PC-9 (cell line): ENCODE data around the gene TSPAN18. TPM values are rescaled to one million over a fixed set of nuclear protein-coding genes. Genes with fewer than 3 reads are reported as not detected.

Source experiments
- BruUV-seq: library from RNA; stranded (reverse); fragments of 400-500 nt; replicated peaks from 2 replicates; lab custom pipeline; 2021; lab: Mats Ljungman, UMichigan
- CTCF ChIA-PET: fragments of 300-600 bp; sonication (Branson Sonifier 250); formaldehyde crosslinking; loops from one replicate; lab custom pipeline; 2022; ENCODE audit warnings: antibody characterized with exemption; lab: Charles Lee
- POLR2A ChIA-PET: fragments of 300-600 bp; sonication (Branson Sonifier 250); formaldehyde crosslinking; loops from one replicate; lab custom pipeline; 2022; ENCODE audit warnings: antibody characterized with exemption; ENCODE audit not compliant: unreplicated experiment; lab: Charles Lee
- DNase-seq, 2 experiments: peaks; one replicate each; pipeline versions ENCODE4 v3.0.0 to v3.0.0-alpha.2; 2015 to 2022; ENCODE audit warnings: mixed read lengths in 1 of 2
- H2AFZ ChIP-seq: fragments of 200-600 bp; sonication (generic); 2 replicates; pipeline ENCODE4 v1.8.1; 2017; ENCODE audit warnings: antibody characterized with exemption
- H3F3A ChIP-seq: fragments of 200-600 bp; sonication (generic); 2 replicates; pipeline ENCODE4 v1.8.1; 2017; ENCODE audit warnings: antibody characterized with exemption, mild to moderate bottlenecking, low read depth; ENCODE audit not compliant: insufficient read depth
- H3K27ac ChIP-seq: fragments of 200-600 bp; sonication (generic); 2 replicates; pipeline ENCODE4 v1.6.1; 2016; ENCODE audit warnings: mixed run types
- H3K27me3 ChIP-seq: fragments of 200-600 bp; sonication (generic); 2 replicates; pipeline ENCODE4 v1.6.1; 2016; ENCODE audit warnings: low read depth, mixed run types; ENCODE audit not compliant: insufficient read depth
- H3K36me3 ChIP-seq: fragments of 200-600 bp; sonication (generic); 2 replicates; pipeline ENCODE4 v1.6.1; 2016; ENCODE audit warnings: low read depth, mixed run types
- H3K4me1 ChIP-seq: fragments of 200-600 bp; sonication (generic); replicated peaks from 2 replicates; pipeline ENCODE4 v1.6.1; 2016; ENCODE audit warnings: mixed run types; ENCODE audit not compliant: insufficient read depth
- H3K4me2 ChIP-seq: fragments of 200-600 bp; sonication (generic); 2 replicates; pipeline ENCODE4 v1.6.1; 2017; ENCODE audit warnings: mixed run types
- H3K4me3 ChIP-seq: fragments of 200-600 bp; sonication (generic); 2 replicates; pipeline ENCODE4 v1.6.1; 2016; ENCODE audit warnings: mixed run types
- H3K79me2 ChIP-seq: fragments of 200-600 bp; sonication (generic); 2 replicates; pipeline ENCODE4 v1.6.1; 2017; ENCODE audit warnings: low read depth, mixed run types
- H3K9me2 ChIP-seq: fragments of 200-600 bp; sonication (generic); 2 replicates; pipeline ENCODE4 v1.8.1; 2017; ENCODE audit warnings: mild to moderate bottlenecking; ENCODE audit not compliant: insufficient read depth
- H3K9me3 ChIP-seq: fragments of 200-600 bp; sonication (generic); 2 replicates; pipeline ENCODE4 v1.8.1; 2016; ENCODE audit warnings: low read depth; ENCODE audit not compliant: insufficient read depth
- H4K20me1 ChIP-seq: fragments of 200-600 bp; sonication (generic); 2 replicates; pipeline ENCODE4 v1.8.1; 2017; ENCODE audit not compliant: insufficient read depth
- EZH2 ChIP-seq: fragments of 200-600 bp; sonication (generic); IDR thresholded peaks from 2 replicates; pipeline ENCODE4 v1.8.0; 2017; ENCODE audit warnings: antibody characterized with exemption, low read depth
- intact Hi-C: fragments of 100-400 bp; cut with micrococcal nuclease; formaldehyde crosslinking; loops from one replicate; pipeline ENCODE4 v1.10.0; 2022; ENCODE audit not compliant: unreplicated experiment
- total RNA-seq: library from RNA; stranded (reverse); gene quantifications from 2 replicates; pipeline ENCODE4 v1.2.3, GENCODE V29; 2021
- TF ChIP-seq, protein P1 (sequence below): fragments of 200-600 bp; sonication (generic); conservative IDR thresholded peaks from 2 replicates; pipeline ENCODE4 v1.6.1; 2017; ENCODE audit warnings: mixed run types, antibody characterized with exemption, mild to moderate bottlenecking, moderate library complexity

Gene TSPAN18
- total RNA-seq, 1 experiment from 2014 or later = not detected

DNA sequence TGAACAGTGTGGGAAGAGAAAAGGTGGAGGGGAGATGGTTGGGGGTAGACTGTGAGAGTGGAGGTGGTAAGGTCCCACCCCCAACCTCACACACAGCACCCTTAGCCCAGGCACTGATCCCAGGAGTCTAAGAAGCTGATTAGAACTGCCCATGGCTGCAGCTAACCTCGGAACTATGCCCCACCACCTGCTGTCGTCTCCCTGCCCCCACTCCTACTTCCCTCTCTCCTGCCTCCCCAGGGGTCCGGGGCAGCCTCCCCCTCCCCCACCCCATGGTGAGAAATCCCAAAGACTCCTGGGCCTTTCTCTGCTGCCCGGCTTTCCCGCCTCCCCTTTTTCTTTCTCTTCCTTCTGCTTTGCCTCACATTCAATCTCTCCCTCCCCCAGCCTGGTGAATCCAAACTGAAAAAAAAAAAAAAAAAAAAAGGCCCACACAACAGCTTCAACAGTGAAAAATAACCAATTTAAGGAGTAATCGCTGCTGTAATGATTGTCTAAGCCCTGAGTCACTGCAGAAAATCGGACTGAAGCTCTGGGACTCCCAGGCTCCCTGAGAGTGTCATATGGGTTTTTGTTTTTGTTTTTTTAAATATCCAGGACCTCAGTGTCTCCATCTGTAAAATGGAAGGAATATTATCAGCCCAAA, 233.6 kb downstream of the TSPAN18 start:
- H3K4me3 ChIP-seq = no peak overlapping the region
- H3K9me3 ChIP-seq = no peaks in the 10 kb centered on the region
- no peak overlapping the region for H3K27ac ChIP-seq
- H3K36me3 ChIP-seq = no peaks in the 10 kb centered on the region
- H3K27me3 ChIP-seq = no peaks in the 10 kb centered on the region
- H4K20me1 ChIP-seq = no peaks in the 10 kb centered on the region
- no TSS peak for BruUV-seq
- no peak for DNase-seq
- H3K9me2 ChIP-seq = no peaks in the 10 kb centered on the region
- POLR2A ChIA-PET = no interaction called here
- peaks cover 5% of the 10 kb centered on the region for H3K4me1 ChIP-seq
- H3K79me2 ChIP-seq = no peaks in the 10 kb centered on the region
- H3K4me2 ChIP-seq = no peak overlapping the region
- intact Hi-C loops = no loop called here
- H3F3A ChIP-seq = no peaks in the 10 kb centered on the region
- H2AFZ ChIP-seq = no peak overlapping the region
- CTCF ChIA-PET = no interaction called here
- no peak for TF ChIP-seq EZH2
- TF ChIP-seq, protein P1, sequence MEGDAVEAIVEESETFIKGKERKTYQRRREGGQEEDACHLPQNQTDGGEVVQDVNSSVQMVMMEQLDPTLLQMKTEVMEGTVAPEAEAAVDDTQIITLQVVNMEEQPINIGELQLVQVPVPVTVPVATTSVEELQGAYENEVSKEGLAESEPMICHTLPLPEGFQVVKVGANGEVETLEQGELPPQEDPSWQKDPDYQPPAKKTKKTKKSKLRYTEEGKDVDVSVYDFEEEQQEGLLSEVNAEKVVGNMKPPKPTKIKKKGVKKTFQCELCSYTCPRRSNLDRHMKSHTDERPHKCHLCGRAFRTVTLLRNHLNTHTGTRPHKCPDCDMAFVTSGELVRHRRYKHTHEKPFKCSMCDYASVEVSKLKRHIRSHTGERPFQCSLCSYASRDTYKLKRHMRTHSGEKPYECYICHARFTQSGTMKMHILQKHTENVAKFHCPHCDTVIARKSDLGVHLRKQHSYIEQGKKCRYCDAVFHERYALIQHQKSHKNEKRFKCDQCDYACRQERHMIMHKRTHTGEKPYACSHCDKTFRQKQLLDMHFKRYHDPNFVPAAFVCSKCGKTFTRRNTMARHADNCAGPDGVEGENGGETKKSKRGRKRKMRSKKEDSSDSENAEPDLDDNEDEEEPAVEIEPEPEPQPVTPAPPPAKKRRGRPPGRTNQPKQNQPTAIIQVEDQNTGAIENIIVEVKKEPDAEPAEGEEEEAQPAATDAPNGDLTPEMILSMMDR = no peak

- no peak overlapping the region for H2AFZ ChIP-seq
- H3F3A ChIP-seq = no peaks in the 10 kb centered on the region
- H3K9me2 ChIP-seq = no peaks in the 10 kb centered on the region
- no peak for DNase-seq
- H3K36me3 ChIP-seq = no peaks in the 10 kb centered on the region
- ChIA-PET CTCF (no interaction called here), POLR2A (no interaction called here)
- intact Hi-C loops = no loop called here
- H3K27me3 ChIP-seq = no peaks in the 10 kb centered on the region
- H3K4me2 ChIP-seq = no peak overlapping the region
- H3K79me2 ChIP-seq = no peaks in the 10 kb centered on the region
- 0 out of 2 replicates have a peak, but pooled peaks cover 4% of the 10 kb centered on the region for H3K4me1 ChIP-seq
- no TSS peak for BruUV-seq
- H3K4me3 ChIP-seq = no peak overlapping the region
- no peak overlapping the region for H3K27ac ChIP-seq
- H4K20me1 ChIP-seq = no peaks in the 10 kb centered on the region
- TF ChIP-seq, protein P1 = no peak
- no peak for TF ChIP-seq EZH2
- H3K9me3 ChIP-seq = no peaks in the 10 kb centered on the region
Observed at GRCh38 chr11:44962464-44962863, 235.7 kb downstream of the TSPAN18 start.

GRCh38 chr11:44963136-44963535, 236.4 kb downstream of the TSPAN18 start:
- Histone ChIP-seq H3K4me2 (no peak overlapping the region), H3K9me3 (no peaks in the 10 kb centered on the region), H2AFZ (no peak overlapping the region), H4K20me1 (no peaks in the 10 kb centered on the region), H3K9me2 (no peaks in the 10 kb centered on the region), H3K4me3 (no peak overlapping the region), H3F3A (no peaks in the 10 kb centered on the region), H3K27ac (no peak overlapping the region), H3K79me2 (no peaks in the 10 kb centered on the region), H3K27me3 (no peaks in the 10 kb centered on the region), H3K36me3 (no peaks in the 10 kb centered on the region), H3K4me1 (0 out of 2 replicates have a peak, but pooled peaks cover 4% of the 10 kb centered on the region)
- TF ChIP-seq, protein P1 = no peak
- TF ChIP-seq EZH2 = no peak
- CTCF ChIA-PET = no interaction called here
- intact Hi-C loops = no loop called here
- no peak for DNase-seq
- POLR2A ChIA-PET = no interaction called here
- BruUV-seq = no TSS peak
